Measurements from ENCODE around the gene PRTN3.

GRCh38 chr19:835210-835810, 5.5 kb upstream of the PRTN3 start:
- TF ChIP-seq POLR2A (IDR thresholded peaks at IDR 0.05) (no peak), CTCF (IDR thresholded peaks at IDR 0.05) (no peak), POLR2AphosphoS5 (IDR thresholded peaks at IDR 0.05) (no peak)

All from prostate gland (tissue), 2 donors.